Liver (tissue), 3 donors: ENCODE measurements around the gene IPO8.

ENCODE experiments used
- CTCF ChIP-seq: fragments of 150-350 bp; IDR thresholded peaks from 2 replicates; pipeline ENCODE4 v1.5.1; 2017; ENCODE audit warnings: improper control_type of control experiment, low read depth, low read length; ENCODE audit not compliant: missing input control
- FOXA1 ChIP-seq: IDR thresholded peaks from 2 replicates; pipeline ENCODE4 v1.6.1; 2016; ENCODE audit warnings: antibody characterized with exemption
- GABPA ChIP-seq, 2 donors: IDR thresholded peaks in 1 of 2; conservative IDR thresholded peaks in 1 of 2; 2 replicates each; pipeline ENCODE4 v1.6.1; 2016; ENCODE audit warnings: antibody characterized with exemption in 2 of 2, mild to moderate bottlenecking in 1 of 2, moderate library complexity in 1 of 2
- HNF4A ChIP-seq, 2 donors: conservative IDR thresholded peaks; 2 replicates each; pipeline ENCODE4 v1.6.1; 2016; ENCODE audit warnings: antibody characterized with exemption in 2 of 2, mild to moderate bottlenecking in 2 of 2
- SP1 ChIP-seq: IDR thresholded peaks from 2 replicates; pipeline ENCODE4 v1.6.1; 2018; ENCODE audit warnings: antibody characterized with exemption, mild to moderate bottlenecking
- YY1 ChIP-seq: IDR thresholded peaks from 2 replicates; pipeline ENCODE4 v1.6.1; 2016; ENCODE audit warnings: antibody characterized with exemption, mild to moderate bottlenecking
- TF ChIP-seq, protein P1 (sequence below): IDR thresholded peaks from 2 replicates; pipeline ENCODE4 v1.6.1; 2016; ENCODE audit warnings: antibody characterized with exemption
- TF ChIP-seq, protein P2 (sequence below): IDR thresholded peaks from 2 replicates; pipeline ENCODE4 v1.6.1; 2016; ENCODE audit warnings: antibody characterized with exemption, mild to moderate bottlenecking
- donor health status: healthy.
- donor health status: healthy.

- TF ChIP-seq CTCF (no peak), GABPA (IDR thresholded peaks at IDR 0.05 in 1 of 2, conservative IDR thresholded peaks at IDR 0.05 in 1 of 2) (no peak), SP1 (no peak), YY1 (no peak), FOXA1 (no peak), HNF4A (conservative IDR thresholded peaks at IDR 0.05) (no peak)
- TF ChIP-seq, protein P1, sequence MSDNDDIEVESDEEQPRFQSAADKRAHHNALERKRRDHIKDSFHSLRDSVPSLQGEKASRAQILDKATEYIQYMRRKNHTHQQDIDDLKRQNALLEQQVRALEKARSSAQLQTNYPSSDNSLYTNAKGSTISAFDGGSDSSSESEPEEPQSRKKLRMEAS: no peak
- TF ChIP-seq, protein P2, sequence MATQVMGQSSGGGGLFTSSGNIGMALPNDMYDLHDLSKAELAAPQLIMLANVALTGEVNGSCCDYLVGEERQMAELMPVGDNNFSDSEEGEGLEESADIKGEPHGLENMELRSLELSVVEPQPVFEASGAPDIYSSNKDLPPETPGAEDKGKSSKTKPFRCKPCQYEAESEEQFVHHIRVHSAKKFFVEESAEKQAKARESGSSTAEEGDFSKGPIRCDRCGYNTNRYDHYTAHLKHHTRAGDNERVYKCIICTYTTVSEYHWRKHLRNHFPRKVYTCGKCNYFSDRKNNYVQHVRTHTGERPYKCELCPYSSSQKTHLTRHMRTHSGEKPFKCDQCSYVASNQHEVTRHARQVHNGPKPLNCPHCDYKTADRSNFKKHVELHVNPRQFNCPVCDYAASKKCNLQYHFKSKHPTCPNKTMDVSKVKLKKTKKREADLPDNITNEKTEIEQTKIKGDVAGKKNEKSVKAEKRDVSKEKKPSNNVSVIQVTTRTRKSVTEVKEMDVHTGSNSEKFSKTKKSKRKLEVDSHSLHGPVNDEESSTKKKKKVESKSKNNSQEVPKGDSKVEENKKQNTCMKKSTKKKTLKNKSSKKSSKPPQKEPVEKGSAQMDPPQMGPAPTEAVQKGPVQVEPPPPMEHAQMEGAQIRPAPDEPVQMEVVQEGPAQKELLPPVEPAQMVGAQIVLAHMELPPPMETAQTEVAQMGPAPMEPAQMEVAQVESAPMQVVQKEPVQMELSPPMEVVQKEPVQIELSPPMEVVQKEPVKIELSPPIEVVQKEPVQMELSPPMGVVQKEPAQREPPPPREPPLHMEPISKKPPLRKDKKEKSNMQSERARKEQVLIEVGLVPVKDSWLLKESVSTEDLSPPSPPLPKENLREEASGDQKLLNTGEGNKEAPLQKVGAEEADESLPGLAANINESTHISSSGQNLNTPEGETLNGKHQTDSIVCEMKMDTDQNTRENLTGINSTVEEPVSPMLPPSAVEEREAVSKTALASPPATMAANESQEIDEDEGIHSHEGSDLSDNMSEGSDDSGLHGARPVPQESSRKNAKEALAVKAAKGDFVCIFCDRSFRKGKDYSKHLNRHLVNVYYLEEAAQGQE: no peak
These were observed 4.4 kb downstream of the IPO8 start for GRCh38 chr12:30691122-30691879.
